Measurements from ENCODE around the gene PPP1R14B.

GRCh38 chr11:64232967-64233315, 13.8 kb downstream of the PPP1R14B start:
- TF ChIP-seq EZH2 (IDR thresholded peaks at IDR 0.05; ENCODE audit: insufficient read depth, poor library complexity, severe bottlenecking) (no peak), EZH2phosphoT487 (IDR thresholded peaks at IDR 0.05; ENCODE audit: insufficient read depth, low read depth) (no peak)

All from GM23248 (cell line).